ENCODE data around the gene DMRTC2.

- TF ChIP-seq, protein P1, sequence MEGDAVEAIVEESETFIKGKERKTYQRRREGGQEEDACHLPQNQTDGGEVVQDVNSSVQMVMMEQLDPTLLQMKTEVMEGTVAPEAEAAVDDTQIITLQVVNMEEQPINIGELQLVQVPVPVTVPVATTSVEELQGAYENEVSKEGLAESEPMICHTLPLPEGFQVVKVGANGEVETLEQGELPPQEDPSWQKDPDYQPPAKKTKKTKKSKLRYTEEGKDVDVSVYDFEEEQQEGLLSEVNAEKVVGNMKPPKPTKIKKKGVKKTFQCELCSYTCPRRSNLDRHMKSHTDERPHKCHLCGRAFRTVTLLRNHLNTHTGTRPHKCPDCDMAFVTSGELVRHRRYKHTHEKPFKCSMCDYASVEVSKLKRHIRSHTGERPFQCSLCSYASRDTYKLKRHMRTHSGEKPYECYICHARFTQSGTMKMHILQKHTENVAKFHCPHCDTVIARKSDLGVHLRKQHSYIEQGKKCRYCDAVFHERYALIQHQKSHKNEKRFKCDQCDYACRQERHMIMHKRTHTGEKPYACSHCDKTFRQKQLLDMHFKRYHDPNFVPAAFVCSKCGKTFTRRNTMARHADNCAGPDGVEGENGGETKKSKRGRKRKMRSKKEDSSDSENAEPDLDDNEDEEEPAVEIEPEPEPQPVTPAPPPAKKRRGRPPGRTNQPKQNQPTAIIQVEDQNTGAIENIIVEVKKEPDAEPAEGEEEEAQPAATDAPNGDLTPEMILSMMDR (conservative IDR thresholded peaks at IDR 0.05), result no peak
- no peak for TF ChIP-seq ZFX (IDR thresholded peaks at IDR 0.05)
Measured at GRCh38 chr19:41880329-41880708, 35.5 kb downstream of the DMRTC2 start.

All from C4-2B (cell line).